Measurements from ENCODE around the gene SPDL1.
"Not testable (repeated sequence)": the region's sequence is repeated elsewhere in the genome, so short reads cannot be mapped to it uniquely, and the experiment has no call there.

The SPDL1 gene

DNA sequence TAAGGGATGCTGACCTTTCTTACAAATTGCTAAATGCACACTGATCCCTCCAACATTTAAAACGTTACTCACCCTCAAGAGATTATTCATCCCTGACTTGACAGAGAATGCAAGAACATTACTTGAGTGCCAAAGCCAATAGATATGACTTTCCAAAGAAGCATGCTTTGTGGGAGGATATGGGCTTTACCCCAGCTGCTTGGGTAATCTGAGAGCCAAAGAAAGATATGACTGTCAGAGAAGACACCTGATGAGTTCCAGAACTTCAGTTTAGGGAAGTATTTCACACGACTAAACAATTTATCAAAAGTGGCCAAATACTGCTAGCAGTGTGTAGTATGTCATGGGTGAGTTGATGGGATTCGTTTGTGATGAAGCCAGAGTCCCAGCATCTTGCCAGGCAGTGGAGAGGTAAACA is 7.4 kb upstream of the SPDL1 start:
- no peak for DNase-seq

DNA sequence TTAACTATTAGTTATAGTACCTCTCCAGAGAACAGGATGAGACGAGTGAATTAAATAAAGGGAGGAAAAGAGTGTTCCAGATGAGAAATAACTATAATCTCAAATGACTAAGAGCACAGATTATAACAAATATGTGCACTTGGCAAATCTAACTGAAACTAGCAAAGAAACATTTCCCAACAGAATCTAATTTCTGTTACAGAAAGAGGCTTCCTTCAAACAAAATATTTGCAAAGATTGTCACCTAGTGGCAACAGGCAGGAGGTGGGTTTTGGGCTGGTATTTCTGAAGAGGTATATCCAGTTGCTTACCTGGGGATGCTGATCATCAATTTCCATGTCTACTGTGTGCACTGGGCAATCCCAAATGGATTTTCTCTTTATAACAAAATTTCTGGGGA is 5.6 kb upstream of the SPDL1 start:
- DNase-seq = no peak

DNA sequence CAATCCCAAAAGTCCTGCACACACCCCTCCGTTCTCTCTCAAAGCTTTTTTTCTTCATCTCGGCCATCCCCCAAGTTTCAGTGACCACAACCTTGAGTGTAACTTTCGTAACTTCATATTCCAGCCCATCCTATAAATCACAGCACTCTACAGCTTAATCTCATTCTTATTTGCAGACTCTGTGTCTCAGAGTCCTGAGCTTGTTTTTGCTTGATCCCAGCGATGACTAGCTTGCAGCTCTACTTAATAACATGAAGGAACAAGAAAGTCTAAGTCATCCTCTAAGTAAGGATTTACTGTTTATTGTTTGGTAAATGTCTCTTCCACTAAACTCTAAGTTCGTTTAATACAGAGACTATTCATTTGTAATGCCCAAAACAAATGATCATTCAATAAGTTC is 2.6 kb upstream of the SPDL1 start:
- DNase-seq = no peak

DNA sequence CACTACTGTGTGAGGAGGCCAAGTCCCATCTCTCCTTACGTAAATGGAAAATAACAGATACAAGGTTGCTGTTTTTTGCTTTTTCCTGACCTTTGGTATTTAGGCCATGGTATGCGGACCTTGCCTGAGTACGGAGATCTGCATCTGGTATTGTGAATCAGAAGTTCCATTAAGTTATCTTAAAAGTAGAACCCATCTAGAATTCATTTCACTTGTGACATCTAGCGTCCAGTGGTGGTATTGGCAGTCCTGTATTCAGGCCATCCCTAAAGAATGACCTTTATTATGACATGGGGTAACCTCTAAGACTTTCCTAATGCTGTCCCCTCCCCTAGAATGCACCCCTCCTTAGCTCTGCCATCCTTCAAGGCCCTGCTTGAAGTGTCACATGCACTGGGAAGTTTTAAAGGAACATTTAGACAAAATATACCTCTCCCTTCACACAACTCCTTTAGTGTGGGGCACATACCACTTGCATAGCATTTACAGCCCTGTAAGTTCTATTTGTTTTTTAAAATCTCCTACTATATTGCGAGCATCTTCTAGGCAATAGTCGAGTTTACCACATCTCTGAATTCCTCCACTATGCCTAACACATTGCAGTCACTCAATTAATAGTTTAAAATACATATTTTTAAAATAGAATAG is 1.9 kb upstream of the SPDL1 start:
- peak; percentile 22 for DNase-seq

DNA sequence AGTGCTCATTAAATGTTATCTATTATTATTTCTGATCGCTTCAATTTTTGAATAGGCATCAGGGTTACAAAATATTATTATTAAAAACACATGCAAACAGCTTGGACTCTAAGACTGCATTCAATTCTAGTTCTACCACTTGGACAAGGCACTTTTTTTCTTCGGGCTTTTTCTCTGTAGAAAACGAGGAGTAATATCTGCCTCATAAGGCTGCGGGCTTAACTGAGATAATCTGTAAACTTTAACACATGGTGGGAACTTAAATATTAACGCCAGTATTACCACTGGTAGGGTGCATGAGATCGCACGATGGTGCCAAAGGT is 511 bp upstream of the SPDL1 start:
- DNase-seq = no peak

DNA sequence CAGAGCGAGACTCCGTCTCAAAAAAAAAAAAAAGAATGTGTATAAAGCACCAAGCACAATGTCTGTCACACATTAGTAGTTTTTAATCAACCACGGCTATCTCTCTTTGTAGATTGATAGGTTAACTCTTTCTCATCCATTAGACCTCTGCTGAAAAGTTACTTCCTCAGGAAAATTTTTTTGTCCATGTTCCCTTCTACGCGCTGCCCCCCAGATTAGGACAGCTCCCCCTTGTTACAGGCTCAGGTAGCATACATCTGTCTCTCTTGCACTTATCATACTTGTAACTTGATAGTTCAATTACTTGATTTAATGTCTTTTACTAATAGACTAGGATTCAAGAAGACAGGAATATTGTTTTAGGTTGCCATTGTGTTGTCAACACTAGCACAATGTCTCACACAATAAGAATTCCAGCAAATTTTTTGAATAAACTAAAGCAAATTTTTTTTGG is 1.5 kb downstream of the SPDL1 start:
- no peak for DNase-seq

DNA sequence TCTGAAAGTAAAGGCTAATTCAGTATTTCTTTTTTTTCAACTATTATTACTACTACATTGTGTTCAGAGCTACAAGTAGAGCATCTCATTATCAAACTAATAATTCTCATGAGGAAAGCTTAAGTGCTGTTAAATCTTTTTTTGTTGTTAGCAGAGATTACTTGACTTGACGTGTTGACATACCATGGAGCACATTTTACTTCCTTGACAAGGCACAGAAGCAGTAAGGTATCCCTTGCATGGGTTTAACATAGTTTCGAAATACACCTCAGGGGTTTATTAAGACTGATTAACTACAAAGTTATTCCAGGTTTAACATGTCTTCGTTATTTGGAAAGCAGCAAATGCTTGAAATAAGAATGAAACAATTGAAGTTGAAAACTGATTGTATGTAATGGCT is 7.0 kb downstream of the SPDL1 start:
- DNase-seq = no peak

DNA sequence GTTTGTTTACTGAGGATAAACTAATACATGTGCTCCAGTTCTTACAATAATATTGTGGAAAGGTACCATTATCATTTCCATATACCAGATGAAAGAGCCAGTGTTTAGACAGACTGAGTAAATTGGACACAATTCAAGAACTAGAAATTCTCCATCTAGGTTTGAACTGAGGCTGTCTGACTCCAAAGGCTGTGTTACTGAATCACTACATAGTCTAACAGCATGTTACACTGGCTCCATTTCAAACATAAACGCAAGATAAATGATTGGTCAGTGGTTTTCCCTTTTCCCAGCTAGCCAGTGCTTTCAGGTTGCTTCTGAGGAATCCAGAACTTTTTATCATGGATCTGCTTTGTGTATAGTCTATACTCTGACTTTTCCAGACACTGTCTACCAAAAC is 8.1 kb downstream of the SPDL1 start:
- no peak for DNase-seq

DNA sequence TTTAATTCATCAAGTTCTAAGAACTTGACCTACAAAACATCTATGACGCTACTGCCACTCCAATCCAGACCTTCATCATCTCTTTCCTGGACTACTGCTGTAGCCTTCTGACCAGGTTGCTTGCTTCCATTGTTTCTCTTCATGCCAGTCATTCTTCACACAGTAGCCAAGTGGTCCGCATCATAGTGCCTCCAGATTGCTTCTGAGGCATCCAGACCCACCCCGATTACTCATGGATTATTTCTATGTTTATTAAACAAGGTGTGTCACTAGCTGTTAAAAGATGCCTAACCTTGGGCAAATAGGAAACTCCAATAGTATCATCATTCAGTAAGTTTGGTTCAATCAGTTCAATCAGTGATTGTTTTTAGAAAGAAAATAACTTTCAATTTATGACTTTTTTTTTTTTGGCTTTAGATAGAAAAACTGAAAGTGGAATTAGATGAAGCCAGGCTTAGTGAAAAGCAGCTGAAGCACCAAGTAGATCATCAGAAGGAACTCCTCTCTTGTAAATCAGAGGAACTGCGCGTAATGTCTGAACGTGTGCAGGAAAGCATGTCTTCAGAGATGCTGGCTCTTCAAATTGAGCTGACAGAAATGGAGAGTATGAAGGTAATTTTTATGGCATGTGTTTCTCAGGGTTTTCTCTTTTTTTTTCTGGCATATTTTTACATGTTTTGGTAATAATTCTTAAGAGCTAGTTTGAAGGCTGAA is 9.5 kb downstream of the SPDL1 start:
- DNase-seq = no peak

DNA sequence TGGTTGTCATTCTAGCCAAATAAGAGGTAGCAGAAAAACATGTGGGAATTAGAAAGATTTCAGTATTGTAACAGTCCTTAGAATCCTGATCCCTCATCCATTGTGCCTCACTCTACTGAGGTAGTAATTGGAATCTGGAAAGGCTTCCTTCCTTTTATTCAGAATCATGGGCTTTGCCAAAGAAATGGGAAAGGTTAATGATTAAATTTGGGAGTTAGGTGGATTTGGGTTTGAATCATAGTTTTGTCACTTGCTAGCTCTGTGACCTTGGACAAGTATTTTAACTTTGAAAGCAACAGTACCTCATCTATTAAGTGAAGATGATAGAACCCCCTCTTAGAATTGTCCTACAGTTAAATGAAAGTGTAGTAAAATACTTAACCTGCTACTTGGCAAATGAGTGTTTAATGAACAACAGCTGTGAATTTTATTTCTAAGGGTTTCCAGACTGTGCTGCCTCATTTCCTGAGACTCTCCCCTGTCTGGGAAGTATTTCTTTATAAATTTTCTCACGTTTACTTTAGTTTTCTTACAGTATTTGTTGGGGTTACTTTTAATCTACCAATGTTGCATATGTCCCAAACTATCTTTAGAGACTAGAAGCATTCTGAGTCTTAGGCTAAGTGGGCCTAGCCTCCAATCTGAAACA is 11.7 kb downstream of the SPDL1 start:
- no peak for DNase-seq

DNA sequence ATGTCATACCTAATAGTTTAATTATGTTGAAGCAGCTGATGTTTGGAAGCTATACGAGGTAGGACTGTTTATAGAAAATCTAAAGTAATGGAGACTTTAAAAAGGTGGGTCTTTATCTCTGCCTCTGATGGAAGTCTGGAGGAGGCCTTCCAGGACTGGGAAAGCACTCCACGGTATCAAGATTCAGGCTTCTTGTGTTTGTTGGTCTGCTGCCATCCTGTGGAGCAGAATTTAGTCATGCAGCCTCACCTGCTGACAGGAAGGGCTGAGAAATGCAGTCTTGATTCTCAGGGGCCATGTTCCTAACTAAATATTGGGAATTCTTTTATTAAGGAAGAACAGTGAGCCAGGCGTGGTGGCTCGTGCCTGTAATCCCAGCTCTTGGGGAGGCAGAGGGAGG is 15.9 kb downstream of the SPDL1 start:
- DNase-seq = no peak

DNA sequence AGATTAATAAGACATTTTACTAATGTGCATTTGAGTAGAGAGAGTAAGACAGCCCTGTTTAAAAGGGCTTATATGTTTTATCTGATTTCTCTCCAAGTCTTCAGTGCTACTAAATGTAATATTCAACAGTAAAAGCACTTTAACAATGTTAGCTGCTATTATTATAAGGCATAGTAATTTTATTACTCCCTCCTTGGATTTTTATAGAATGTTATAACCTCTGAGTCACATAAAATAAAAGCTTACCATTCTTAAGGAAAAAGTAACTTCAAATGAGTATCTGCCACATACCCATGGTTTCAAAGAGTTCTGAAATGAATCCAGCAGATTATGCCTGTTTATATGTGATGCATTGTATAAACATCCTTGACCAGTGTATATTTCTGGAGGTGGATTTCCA is 19.0 kb downstream of the SPDL1 start:
- no peak for DNase-seq

DNA sequence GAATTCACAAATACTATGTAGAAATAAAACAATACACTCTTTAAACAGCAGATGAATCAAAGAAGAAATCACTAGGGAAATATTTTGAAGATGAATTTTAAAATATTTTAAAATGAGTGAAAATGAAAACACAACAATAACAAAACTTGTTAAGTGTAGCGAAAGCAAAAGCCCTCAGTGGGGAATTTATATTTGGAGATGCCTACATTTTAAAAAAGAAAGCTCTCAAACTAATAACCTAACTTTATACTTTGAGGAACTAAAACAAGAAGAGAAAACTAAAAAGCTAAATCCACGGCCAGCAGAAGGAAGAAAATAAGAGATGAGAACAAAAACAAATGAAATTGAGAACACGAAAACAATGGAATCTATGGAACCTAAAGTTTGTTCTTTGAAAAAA is 22.7 kb downstream of the SPDL1 start:
- no peak for DNase-seq

DNA sequence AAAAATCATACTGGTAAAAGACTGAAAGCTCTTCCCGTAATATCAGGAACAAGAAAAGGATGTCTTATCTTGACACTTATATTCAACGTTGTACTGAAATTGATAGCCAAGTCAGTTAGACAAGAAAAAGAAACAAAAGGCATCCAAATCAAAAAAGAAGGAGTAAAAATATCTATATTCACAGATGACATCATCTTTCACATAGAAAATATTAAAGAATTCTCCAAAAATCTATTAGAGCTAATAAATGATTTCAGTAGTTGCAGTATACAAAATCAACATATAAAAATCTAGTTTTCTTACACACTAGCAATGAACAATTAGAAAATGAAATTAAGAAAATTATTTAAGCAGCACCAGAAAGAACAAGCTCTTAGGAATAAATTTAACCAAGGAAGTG is 24.3 kb downstream of the SPDL1 start:
- no peak for DNase-seq

DNA sequence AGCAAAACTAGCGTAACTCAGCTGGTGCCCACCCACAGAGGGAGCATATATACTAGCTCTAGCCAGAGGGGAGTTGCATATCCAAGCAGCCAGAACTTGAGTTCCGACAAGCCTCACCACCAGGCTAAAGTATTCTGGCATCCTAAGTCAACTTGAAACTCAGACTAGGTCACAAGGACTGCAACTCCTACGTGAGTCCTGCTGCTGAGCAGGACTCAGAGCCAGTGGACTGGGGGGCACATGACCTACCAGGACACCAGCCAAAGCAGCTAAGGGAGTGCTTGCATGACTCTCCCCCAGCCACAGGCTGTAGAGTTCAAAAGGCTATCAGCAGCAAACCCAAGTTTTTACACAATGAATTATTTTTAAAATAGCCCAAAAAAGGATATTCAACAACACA is 26.1 kb downstream of the SPDL1 start:
- DNase-seq = no peak

DNA sequence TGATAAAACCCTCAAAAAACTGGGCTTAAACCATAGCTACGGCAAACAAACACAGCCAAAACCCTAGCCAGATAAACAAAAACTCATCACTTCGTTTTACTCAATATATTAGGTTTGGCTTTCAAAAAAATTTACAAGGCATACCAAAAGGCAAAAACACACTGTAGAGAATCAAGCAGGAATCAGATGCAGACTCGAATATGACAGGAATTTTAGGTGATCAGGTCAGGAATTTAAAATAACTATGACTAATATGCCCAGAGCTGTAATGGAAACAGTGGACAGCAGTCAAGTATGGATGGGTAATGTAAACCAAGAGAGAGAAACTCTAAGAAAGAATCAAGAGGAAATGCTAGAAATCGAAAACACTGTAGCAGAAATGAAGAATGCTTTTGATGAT is 27.0 kb downstream of the SPDL1 start:
- no peak for DNase-seq

DNA sequence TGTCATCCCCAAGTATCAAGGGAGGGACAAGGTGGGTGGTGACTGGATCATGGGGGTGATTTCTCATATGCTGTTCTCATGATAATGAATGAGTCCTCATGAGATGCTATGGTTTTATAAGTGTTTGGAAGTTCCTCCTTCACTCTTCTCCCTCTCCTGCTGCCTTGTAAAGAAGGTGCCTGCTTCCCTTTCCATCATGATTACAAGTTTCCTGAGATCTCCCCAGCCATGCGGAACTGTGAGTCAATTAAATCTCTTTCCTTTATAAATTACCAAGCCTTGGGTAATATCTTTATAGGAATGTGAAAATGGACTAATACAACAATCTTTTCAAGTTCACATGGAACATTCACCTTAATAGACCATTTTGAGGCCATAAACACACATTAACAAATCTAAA is 32.0 kb downstream of the SPDL1 start:
- DNase-seq = no peak

DNA sequence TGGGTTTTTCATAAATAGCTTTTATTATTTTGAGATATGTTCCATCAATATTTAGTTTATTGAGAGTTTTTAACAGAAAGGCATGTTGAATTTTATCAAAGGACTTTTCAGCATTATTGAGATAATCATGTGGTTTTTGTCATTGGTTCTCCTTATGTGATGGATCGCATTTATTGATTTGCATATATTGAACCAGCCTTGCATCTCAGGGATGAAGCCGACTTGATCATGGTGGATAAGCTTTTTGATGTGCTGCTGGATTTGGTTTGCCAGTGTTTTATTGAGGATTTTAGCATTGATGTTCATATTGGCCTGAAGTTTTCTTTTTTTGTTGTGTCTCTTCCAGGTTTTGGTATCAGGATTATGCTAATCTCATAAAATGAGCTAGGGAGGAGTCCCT is 40.7 kb downstream of the SPDL1 start:
- DNase-seq = not testable (repeated sequence)

DNA sequence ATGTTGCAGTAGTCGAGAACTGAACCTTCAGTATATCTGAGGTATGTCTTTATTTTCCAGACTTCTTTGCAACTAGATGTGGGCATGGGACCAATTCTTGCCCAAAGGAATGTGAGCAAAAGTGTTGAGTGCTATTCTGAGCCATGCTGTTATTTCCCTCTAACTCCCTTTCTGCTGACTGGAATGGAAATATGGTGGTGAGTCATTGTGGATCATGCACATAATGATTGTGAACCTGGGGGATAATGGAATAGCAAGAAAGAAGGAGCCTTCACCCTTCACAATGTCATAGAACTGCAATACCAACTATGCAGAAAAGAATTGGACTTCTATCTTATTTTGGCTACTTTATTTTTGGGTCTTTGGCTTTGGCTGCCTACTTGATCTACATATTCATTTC is 43.2 kb downstream of the SPDL1 start:
- DNase-seq = peak; percentile 22

DNA sequence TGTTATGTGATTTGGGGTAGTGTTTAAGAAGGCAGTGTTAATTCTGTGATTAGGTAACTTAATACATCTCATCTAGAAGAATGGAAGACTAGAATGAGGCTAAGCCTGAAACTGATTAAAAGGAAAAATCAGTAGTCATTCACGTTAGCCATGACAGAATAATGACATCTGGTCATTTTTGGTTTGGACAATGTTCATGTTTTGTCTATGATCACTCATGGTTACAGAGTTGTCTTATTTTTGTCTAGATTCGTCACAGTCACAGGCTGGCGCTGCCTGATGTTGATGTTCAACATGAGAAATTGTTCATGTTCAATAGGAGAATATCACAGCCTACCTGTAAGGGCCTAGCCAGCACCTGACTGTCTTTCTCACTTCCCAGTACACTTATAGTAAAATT is 44.0 kb downstream of the SPDL1 start:
- DNase-seq = no peak

DNA sequence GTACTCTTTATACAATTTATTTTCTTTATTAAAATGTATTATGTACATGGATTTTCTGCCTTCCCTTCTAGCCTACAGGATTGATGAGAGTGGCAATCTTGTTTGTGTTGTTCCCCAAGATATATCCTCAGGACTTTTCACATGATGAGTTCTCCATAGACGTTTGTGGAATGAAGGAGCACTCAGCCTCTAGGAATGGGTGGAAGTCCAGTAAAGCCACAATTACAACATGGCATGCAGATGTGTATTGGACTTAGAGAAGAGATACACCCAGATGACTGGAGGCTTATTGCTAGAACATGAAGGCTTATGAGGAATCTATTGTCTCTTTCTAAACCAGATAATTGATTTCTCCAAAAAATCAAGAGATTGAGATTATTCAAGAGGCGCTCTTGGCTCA is 45.3 kb downstream of the SPDL1 start:
- DNase-seq = no peak

DNA sequence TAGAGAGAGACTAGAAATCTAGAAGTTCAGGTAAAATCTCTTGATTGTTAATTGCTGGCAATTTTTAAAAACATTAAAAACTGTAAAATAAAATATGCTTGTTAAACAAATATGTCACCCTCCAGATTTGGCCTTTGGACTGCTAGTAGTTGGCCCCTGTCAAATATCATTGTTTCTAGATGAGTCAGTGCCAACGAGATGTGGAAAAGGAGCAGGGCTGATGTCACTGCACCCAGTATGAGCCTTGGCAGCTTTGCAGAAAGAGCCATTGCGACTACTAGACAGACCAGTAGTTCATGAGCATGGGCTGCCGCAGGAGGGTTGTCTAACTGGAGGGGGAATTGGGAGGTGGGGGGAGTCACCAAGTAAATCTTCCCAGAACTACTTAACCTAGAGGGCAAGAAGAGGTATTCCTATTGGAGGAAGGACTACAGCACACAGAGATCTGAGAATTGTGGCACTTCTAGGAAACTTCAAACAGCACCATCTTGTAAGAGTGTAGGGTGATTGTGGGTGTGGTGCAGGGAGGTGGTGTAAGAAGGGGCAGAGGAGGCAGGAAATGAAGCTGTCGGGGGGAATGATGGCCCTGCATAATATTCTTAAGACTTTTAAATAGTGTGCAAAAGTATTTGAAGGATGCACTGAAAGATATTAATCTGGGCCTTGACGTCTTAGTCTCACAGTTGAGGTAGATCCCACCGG is 46.4 kb downstream of the SPDL1 start:
- peak; percentile 9 for DNase-seq

DNA sequence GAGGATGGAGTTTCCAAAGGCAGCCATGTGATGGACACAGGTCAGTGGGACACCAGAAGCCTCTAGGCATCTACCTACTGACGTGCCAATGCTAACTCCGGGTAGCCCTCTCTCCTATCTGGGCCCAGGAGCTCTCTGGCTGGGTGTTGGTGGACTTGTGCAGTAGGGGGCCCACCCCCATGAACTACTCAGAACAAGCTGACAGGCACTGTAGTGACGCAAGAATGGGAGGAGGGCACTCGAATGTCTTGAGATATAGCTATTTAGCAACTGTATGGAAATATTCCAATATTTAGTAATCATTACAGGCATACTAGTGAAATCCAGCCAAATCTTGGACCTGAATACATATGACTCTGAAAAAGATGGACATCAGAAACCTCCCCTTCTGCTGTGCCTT is 47.8 kb downstream of the SPDL1 start:
- no peak for DNase-seq

DNA sequence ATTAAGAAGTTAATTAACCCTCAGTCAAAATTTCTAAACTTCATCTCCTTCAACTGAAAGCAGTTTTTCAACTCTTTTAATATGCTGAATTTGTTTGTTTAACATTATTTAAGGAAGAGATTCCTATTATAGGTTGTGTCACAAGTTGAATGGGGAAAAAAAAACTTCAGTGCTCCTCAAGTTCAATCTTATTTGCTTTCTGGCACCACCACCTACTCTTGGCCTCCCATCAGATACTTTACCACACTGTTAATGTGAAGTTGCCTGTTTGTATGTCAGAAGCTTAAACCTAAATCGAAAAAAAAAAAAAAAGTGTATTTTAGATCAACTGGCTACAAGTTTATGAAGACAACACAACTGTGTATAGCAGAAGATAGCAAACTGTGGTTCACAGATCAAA is 49.4 kb downstream of the SPDL1 start:
- DNase-seq = no peak
